Ecto neural progenitor cell (in vitro differentiated cells): ENCODE measurements around the gene C10orf88.

Experiments
- DNase-seq: peaks from one replicate; pipeline ENCODE4 v3.0.0-alpha.2; 2018; ENCODE audit warnings: low spot score

C10orf88 gene, protein sequence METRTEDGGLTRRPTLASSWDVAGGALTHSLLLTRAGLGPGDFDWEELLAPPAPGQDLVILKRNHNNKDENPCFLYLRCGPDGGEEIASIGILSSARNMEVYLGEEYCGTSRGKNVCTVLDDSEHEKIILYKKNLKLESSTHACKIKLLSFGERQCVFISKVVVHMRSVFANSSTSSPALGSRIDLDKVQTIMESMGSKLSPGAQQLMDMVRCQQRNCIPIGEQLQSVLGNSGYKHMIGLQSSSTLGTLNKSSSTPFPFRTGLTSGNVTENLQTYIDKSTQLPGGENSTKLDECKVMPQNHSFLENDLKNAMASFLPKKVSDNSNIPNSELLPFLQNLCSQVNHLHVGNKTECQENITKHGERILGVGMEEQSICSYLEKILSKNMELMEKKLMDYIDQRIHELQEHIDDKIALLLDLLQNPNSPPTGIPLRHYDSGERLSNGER

DNA sequence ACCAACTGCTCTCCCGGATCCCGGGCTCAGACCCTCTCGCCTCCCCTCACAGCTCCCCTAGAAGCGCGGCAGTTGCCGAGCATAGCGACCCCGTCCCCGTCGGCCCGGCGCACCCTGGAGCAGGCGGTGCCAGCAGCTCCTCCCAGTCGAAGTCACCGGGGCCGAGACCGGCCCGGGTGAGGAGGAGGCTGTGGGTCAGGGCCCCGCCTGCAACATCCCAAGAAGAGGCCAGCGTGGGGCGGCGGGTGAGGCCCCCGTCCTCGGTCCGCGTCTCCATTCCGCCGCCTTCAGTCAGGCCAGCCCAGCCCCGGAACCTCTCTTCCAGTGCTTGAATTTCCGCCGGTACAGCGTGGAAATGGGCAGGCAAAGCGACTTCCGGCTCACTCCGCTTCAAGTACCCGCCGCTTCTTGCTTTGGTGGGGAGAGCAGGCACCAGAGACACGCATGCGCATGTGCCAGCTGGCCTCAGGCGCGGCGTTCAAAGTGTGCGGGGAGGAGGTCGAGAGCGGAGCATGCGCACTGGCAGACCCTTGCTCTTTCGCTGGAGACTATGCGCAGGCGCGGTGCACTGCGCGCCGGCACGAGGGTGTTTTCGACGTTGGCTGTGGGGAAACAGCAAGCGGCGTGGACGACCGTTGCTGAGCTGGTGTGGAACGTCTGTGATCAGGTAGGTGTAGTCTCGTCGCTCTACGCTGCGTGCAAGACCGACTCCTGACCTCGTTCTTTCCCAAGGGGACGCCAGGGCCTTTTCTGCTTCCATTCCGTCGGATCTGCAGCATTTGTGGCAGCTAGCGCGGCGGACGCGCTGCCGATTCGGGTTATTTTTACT lies at the start of gene C10orf88:
TSS of gene C10orf88 (minus strand) at position 326 of the 829 bp plus-strand sequence. CDS start at position 277, 49 bp downstream.
- DNase-seq = peak; percentile 98

DNA sequence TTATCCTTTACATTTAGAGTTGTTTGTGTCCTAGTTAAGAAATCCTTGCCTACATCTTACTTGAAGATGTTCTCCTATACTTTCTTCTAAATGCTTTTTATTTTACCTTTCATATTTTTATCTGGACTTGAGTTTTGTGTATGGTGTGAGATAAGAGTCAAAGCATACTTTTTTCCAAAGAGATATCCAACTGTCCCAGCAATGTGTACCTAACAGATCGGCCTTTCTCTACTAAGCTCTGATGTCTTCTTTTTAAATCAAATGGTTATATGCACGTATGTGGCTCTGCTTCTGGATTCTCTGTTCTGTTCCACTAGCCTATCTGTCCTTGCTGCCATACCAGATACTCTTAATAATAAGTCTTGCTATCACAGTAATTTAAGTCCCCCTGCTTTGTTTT lies 47.3 kb upstream of the C10orf88 start:
- no peak for DNase-seq

DNA sequence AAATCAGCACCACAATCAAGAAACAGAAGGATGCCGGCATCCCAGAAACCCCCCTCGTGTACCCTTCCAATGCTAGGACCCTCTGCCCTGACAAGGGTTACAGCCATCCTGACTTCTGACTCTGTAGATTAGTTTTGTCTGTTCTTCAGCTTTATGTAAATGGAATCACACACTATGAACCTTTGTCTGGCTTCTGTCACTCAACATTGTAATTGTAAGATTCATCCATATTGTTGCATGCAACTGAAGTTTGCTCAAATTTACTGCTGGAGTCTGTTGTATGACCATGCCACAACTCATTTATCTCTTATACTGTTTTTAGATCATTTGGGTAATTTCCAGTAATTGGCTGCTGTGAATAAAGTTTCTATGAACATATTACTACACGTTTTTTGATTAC lies 46.1 kb upstream of the C10orf88 start:
- DNase-seq = no peak

DNA sequence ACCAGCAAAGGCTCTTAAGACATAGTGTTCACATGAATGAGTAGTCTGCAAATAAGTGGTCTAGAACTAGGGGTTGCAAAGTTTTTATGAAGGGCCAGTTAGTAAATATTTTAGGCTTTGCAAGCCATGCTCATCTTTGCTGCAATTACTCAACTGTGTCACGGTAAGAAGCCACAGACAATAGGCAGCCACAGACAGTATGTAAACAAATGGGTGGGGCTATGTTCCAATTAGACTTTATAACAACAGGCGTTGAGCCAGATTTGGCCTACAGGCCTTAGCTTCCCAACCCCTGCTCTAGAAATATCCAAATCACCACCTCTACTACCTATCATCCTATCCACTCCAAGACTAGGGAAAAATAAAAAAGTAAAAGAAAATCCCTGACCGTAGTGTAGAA lies 45.3 kb upstream of the C10orf88 start:
- no peak for DNase-seq

DNA sequence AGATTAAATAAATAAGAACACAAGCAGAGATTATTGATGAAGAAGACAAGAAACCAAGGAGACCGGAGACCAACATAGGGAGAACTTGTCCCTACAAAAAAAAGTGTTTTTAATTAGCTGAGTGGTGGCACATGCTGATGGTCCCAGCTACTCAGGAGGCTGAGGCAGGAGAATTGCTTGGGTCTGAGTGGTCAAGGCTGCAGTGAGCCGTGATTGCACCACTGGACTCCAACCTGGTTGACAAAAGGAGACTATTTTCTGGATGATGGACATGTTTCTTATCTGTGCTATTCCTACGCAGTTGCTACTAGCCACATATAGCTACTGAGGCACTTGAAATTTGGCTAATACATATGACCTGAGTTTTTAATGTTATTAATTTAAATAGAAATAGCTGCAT lies 44.9 kb upstream of the C10orf88 start:
- no peak for DNase-seq

DNA sequence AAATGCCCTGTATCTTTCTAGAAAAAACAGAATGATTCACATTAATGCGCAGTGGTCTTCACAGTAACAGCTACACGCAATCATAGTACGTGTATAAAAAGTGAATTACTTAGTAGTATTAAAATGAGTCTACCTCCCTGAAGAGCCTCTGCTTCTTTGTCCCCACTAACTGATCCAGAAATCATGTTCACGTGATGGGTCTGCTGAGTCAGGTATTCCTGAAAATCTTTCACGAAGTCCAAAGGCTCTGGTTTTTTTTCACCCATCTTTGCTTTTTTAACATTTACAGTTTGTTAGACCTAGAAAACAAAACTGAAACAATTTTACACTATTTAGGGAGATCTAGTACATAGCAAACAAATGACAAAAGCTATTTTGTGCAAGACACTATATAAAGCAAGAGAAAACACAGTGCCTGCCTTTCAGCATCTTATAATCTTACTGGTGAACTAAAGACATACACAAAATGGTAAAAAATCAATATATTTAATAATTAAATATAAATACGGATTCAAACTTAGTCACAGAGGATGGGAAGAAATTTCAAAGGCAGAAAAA lies 44.4 kb upstream of the C10orf88 start:
- DNase-seq = no peak

DNA sequence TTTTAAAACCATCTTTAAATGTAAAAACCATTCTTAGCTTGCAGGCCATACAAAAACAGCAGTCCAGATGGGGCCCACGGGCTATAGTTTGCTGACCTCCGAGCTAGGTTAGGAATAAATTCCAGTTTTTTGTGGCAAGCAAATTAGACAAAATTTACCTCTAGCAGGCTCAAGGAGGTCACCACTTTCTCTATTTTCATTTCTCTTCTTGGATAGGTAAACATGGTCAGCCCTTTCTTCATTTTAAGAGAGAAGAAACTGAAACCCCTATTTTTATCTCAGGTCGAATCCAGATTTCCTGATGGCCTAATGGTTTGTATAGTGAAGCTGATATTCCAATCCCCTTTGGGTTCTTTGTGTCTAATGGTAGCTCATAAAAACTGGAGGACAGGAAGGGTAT lies 43.8 kb upstream of the C10orf88 start:
- no peak for DNase-seq

DNA sequence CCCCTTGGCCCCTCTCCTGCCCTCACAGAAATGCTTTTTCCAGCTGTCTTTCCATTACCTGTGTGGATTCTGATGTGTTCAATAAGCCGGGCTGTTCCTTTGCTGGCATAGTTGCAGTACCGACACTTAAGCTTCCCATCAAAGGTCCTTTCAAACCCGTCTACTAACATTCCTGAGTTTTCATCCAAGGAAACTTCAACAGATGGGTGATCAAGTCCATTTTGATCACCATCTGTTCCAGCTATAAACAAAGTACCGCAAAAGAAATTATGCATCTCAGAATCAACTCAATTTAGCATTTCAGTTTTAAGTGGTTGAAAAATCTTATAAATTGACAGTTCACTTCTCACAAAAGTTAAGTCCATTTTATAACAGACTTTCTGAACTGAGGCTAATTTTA lies 41.9 kb upstream of the C10orf88 start:
- no peak for DNase-seq

DNA sequence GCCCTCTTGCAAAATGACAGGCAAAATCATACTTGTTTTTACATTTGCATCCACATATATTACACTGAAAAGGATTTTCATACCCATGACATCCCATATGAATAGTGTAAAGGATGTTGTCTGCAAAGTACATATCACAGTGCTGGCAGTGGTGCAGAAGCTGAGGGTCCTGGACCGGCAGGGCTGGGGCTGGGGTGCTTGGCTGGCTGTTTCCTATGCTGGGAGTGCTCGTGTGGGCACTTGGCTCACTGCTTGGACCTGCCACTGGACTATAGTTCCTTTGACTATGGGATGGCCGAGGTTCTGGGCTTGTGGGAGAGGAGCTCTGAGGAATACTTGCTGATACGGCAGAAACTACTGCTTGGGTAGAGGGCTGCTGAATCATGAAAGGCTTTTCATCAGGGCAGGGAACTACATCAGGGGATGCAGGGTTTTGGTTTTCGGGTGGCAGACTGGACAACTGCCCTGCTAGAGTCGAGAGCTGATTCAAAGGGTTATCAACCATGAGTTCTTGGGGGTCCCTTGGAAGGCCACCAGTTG lies 39.8 kb upstream of the C10orf88 start:
- DNase-seq = no peak

DNA sequence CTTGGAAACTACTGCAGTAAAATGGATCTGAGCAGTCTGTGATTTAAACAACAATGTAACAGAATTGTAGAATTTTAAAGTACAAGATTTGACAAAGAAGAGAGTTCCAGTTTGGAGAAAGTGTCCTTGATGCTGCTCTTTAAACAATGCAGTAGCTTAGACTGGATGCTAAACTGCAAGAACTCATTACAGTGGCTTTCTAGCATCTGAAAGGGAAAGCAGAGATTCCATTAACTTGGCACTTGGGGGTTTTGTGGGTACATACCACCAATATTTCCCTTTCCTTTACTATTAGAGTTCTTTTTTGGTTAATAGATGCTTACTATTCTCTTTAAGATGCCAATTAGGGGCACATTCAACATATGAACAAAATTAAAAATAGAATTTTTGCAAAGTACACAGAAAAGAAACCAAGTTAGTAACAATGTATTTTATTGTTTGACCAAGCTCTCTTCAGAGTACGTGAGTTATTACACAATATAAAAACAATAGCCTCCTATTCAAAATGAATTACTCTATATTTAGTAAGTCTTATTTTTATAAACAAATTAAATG lies 38.1 kb upstream of the C10orf88 start:
- no peak for DNase-seq

DNA sequence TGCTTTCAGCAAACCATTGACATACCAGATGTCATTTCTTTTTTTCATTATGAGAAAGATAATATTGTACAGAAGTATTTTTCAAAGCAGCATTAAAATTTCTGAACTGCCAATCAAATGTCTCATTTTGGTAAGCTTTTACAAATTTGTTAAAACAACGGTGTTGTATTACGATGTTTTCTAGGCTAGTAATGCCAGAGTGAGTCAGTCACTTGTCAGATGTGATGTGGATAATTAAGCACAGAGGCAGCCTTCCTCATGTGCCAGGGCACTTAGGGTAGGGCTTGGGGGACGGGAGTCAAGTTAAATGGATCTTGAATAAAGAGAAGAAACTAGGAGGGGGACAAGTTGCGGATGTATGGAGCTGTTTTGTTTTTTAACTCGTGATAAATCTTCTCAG lies 36.3 kb upstream of the C10orf88 start:
- DNase-seq = no peak

DNA sequence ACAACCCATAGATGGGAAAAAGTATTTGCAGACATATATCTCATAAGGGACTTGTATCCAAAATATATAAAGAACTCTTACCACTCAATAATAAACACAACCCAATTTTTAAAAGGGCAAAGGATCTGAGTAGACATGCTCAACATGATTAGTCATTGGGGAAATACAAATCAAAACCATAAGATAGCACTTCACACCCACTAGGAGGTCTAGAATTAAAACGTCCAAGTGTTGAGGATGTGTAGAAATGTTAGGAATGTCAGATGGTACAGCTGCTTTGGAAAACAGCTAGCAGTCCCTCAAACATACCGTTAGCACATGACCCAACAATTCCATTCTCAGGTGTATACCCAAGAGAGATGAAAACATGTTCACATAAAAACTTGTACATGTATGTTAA lies 34.5 kb upstream of the C10orf88 start:
- DNase-seq = no peak

DNA sequence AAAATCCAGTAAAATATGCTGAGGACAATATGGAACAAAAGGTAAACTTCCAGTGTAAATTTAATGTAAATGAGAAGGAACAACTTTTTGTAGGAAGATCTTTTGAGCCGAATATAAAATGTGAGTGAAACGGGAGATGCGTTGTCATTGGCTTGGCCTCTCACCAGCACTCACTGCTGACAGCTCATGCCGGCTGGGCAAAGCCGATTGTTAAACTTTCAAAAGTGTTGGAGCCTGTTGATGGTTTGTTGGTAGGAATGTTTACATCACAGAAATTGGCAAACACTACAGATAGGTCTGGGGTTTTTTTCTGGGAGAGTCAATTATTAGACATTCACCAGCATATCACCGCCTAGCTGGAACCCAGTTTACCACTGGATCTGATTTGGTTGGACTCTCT lies 32.3 kb upstream of the C10orf88 start:
- DNase-seq = no peak

DNA sequence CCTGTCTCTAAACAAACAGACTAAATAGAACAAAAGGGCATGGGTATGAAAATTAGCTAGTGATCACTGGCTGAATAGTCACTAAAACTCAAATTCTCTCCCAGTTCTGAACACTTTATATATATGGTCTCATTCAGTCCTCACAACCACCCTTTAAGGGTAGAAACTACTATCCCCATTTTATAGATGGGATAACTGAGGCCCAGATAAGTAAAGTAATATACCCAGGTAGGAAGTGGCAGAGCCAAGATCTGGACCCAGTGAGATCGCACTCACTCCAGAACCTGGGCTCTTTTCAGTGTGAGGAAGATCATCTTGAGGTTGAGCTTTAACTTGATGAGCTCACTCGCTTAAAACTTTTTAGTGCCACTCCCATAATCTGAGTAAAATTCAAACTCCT lies 30.7 kb upstream of the C10orf88 start:
- no peak for DNase-seq

DNA sequence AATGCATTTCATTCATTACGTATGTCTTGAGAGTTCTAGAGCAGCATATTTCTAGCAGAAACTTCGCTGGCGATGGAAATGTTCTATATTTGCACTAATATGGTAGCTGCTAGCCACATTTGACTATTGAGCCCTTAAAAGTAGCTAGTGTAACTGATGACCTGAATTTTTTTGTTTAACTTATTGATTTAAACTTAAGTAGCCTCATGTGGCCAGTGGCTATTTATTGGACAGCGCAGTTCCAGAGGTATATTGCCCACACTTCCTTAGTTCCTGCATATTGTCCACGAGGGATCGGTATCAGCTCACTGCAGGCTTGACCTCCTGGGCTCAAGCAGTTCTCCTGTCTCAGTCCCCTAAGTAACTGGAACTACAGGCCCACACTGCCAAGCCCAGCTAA lies 29.9 kb upstream of the C10orf88 start:
- no peak for DNase-seq

DNA sequence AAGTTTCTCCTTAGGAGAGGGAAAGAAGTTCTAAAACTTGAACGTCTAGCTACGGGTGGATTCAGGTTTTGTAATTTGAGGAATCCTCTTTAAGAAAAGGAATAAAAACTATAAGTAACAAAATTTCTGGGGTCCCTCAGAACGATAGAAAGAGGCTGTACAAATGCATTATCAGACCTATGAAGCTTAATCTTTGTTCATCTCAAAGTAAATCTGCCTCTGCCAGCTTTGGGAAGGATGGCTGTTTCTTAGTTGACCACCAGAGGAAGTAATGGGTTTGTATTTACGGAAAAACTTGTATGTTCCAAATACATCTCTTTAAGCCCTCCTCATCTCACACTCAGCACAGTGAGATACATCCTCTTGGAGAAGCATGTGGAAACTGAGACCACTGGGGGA lies 27.0 kb upstream of the C10orf88 start:
- no peak for DNase-seq

DNA sequence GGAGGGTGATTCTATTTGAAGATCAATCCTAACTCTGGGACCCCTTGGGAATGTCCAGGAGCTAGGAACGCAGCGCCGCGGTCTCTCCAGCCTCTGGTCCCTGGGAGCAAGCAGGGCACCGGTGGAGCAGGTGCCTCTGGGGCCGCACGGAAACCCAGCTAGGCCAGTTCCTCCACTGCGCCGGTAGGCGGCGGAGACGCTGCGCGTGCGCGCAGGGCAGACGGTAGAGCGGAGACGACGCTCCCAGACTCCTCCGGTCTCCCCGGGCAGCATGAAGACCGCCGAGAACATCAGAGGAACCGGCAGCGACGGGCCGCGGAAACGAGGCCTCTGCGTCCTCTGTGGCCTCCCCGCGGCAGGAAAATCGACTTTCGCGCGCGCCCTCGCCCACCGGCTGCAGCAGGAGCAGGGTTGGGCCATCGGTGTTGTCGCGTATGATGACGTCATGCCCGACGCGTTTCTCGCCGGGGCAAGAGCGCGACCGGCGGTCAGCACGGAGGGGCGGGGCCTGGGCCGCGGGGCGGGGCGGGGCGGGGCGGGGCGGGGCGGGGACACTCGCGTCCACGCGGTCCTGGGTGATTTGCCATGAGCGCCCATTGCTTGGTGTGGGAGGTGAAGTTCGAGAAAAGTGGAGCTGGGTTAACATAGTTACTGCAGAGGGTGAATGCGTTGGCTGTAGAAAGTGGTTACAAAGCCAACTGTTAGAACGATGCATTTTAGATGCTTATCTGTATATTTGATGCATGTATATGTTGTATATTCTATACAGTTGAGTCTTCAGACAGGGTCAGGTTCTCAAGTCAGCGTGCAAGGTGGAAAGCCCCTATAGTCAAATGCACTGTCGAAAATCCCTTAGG lies 26.4 kb upstream of the C10orf88 start, which contains the start of gene PSTK:
TSS of gene PSTK (plus strand) at position 193 of the 857 bp plus-strand sequence. CDS start at position 272, 79 bp downstream.
- DNase-seq = peak; percentile 94

DNA sequence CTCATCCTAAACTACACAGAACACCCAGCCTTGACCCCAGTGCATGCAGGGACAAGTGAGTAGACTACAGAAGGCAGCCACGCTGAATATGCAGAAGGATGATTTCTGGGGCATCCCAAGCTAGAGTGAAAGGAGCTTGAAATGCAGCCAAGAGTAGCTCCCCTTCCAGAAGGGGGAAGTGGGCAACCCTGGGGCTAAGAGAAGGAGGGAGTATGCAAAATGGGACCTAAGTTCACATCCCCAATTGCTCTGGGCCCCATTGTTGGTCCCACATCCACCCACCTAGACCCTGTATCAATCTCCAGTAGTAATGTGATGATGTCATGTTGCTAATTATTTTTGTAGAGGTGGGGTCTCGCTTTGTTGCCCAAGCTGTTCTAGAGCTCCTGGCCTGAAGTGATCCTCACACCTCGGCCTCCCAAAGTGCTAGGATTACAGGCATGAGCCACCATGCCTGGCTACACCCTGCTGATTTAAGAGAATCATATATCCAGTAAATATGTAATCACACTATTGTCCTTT lies 20.6 kb upstream of the C10orf88 start:
- no peak for DNase-seq

DNA sequence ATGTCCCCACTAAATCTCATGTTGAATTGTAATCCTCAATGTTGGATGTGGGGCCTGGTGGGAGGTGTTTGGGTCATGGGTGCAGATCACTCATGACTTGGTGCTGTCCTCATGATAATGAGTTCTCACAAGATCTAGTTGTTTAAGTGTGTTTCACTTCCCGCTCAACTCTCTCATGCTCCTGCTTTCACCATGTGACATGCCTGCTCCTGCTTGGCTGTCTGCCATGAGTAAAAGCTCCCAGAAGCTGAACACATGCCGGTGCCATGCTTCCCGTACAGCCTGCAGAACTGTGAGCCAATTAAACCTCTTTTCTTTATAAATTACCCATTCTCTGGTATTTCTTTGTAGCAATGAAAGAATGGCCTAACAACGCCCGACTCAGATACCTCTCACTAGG lies 20.0 kb upstream of the C10orf88 start:
- no peak for DNase-seq

DNA sequence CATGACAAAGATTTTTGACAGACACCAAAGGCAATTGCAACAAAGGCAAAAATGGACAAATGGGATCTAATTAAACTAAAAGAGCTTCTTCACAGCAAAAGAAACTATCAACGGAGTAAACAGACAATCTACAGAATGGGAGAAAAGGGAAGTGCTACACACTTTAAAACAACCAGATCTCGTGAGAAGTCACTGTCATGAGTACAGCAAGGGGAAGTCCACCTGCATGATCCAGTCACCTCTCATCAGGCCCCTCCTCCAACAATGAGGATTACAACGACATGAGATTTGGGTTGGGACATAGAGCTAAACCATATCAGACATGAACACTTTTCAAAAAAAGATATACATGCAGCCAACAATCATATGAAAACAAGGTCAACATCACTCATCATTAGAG lies 14.7 kb upstream of the C10orf88 start:
- DNase-seq = no peak

DNA sequence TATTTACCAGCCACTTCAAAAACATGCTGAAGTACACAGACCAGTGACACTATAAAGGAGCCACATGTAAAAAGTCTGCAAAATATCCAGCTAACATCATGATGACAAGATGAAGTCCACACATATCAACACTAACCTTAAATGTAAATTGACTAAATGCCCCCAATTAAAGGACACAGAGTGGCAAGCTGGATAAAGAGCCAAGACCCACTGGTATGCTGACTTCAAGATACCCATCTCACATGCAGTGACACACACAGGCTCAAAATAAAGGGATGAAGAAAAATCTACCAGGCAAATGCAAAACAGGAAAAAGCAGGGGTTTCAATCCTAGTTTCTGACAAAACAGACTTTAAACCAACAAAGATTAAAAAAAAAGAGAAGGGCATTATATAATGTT lies 12.9 kb upstream of the C10orf88 start:
- DNase-seq = no peak
